ENCODE data around the gene ANKRD12.
A peak's percentile ranks its signal among the peaks of the same experiment; 100 is the strongest.

DNA sequence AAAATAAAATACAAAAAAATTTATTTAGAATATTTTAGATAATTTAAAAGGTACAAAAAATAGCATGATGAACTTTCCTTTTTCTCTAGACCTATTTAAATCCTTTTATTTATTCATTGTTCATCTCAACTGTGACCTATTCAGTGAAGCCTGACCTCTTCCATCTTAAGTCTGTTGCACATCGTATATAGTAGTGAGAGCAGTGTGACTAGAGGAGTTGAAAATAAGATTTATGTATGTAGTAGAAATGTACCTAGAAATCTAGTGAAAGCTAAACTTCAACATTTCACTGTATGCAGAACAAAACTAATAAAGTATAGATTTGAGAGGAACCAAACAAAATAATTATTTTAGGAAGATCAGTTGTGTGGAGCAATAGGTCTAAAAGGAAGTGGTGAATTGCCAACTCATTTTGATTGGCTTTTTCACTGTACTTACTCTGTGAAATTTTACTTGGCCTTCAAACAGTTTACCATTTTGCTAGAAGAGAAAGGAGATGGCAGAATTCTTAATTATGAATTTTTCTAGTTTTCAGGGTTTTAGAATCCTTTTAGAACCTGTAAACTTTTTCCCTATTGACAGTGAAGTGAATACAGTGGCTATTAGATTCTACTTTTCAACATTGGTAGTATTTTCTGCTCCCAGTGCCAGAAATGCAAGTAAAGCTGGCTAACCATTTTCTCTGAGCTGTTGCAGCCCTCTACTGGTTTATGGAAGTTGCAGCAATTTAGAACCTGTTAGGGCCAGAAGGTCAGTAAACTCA, 11.0 kb downstream of the ANKRD12 start:
- TF ChIP-seq, protein P1, sequence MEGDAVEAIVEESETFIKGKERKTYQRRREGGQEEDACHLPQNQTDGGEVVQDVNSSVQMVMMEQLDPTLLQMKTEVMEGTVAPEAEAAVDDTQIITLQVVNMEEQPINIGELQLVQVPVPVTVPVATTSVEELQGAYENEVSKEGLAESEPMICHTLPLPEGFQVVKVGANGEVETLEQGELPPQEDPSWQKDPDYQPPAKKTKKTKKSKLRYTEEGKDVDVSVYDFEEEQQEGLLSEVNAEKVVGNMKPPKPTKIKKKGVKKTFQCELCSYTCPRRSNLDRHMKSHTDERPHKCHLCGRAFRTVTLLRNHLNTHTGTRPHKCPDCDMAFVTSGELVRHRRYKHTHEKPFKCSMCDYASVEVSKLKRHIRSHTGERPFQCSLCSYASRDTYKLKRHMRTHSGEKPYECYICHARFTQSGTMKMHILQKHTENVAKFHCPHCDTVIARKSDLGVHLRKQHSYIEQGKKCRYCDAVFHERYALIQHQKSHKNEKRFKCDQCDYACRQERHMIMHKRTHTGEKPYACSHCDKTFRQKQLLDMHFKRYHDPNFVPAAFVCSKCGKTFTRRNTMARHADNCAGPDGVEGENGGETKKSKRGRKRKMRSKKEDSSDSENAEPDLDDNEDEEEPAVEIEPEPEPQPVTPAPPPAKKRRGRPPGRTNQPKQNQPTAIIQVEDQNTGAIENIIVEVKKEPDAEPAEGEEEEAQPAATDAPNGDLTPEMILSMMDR (IDR thresholded peaks at IDR 0.05; ENCODE audit: low read length), result peak; percentile 98
- TF ChIP-seq EZH2 (IDR thresholded peaks at IDR 0.05; ENCODE audit: borderline replicate concordance, low read length), result no peak

Measured in OCI-LY1 (cell line).